Neuronal stem cell (in vitro differentiated cells): ENCODE measurements around the gene ATR.
A peak's percentile ranks its signal among the peaks of the same experiment; 100 is the strongest.

ENCODE experiments used
- DNase-seq: peaks from one replicate; pipeline ENCODE4 v3.0.0-alpha.2; 2013; ENCODE audit warnings: low spot score
- H2AFZ ChIP-seq: one replicate; pipeline ENCODE4 v1.6.1; 2013; ENCODE audit warnings: mild to moderate bottlenecking, low read length, inconsistent platforms
- H2AK5ac ChIP-seq: 2 replicates; pipeline ENCODE4 v1.6.1; 2013; ENCODE audit warnings: low read depth, mild to moderate bottlenecking, inconsistent platforms, low read length, moderate library complexity, mixed read lengths
- H2BK120ac ChIP-seq: 2 replicates; pipeline ENCODE4 v1.6.1; 2013; ENCODE audit warnings: low read depth, mild to moderate bottlenecking, inconsistent platforms, low read length, moderate library complexity, mixed read lengths
- H2BK12ac ChIP-seq: one replicate; pipeline ENCODE4 v1.6.1; 2013; ENCODE audit warnings: low read length, inconsistent platforms
- H2BK15ac ChIP-seq: 2 replicates; pipeline ENCODE4 v1.6.1; 2013; ENCODE audit warnings: mild to moderate bottlenecking, low read length, inconsistent platforms, mixed read lengths
- H2BK5ac ChIP-seq: one replicate; pipeline ENCODE4 v1.6.1; 2013; ENCODE audit warnings: inconsistent platforms, mild to moderate bottlenecking, low read length, moderate library complexity
- H3K14ac ChIP-seq: one replicate; pipeline ENCODE4 v1.6.1; 2013; ENCODE audit warnings: low read length, inconsistent platforms
- H3K18ac ChIP-seq: 2 replicates; pipeline ENCODE4 v1.6.1; 2013; ENCODE audit warnings: low read length, inconsistent platforms
- H3K23ac ChIP-seq: 2 replicates; pipeline ENCODE4 v1.6.1; 2013; ENCODE audit warnings: low read depth, mild to moderate bottlenecking, mixed read lengths, low read length, inconsistent platforms; ENCODE audit not compliant: poor library complexity
- H3K27ac ChIP-seq: replicated peaks from 3 replicates; pipeline ENCODE4 v1.5.1; 2013; ENCODE audit warnings: low read length, inconsistent platforms
- H3K27me3 ChIP-seq, 3 experiments: 2 replicates each; pipeline ENCODE4 v1.6.1; 2013; ENCODE audit warnings: low read length in 3 of 3, mild to moderate bottlenecking in 2 of 3, inconsistent platforms in 1 of 3, low read depth in 1 of 3, mixed read lengths in 1 of 3, moderate library complexity in 1 of 3; ENCODE audit not compliant: control insufficient read depth in 3 of 3, insufficient read depth in 3 of 3
- H3K36me3 ChIP-seq, 2 donors: replicated peaks in 1 of 2; 2 replicates each; pipeline ENCODE4 v1.6.1; 2013; ENCODE audit warnings: low read length in 2 of 2; ENCODE audit not compliant: control insufficient read depth in 2 of 2, insufficient read depth in 2 of 2
- H3K4ac ChIP-seq: 2 replicates; pipeline ENCODE4 v1.6.1; 2013; ENCODE audit warnings: inconsistent platforms, mild to moderate bottlenecking, low read length, moderate library complexity
- H3K4me1 ChIP-seq, 2 donors: 1 replicate in 1 of 2; 2 replicates in 1 of 2; pipeline ENCODE4 v1.6.1; 2013; ENCODE audit warnings: low read length in 2 of 2, low read depth in 1 of 2; ENCODE audit not compliant: control insufficient read depth in 2 of 2, insufficient read depth in 1 of 2
- H3K4me2 ChIP-seq: one replicate; pipeline ENCODE4 v1.6.1; 2013; ENCODE audit warnings: mild to moderate bottlenecking, low read length, inconsistent platforms; ENCODE audit not compliant: insufficient read depth, poor library complexity, severe bottlenecking
- H3K4me3 ChIP-seq, 2 donors: 2 replicates each; pipeline ENCODE4 v1.5.1; 2013; ENCODE audit warnings: low read length in 2 of 2, mild to moderate bottlenecking in 2 of 2, inconsistent platforms in 1 of 2, moderate library complexity in 1 of 2
- H3K79me1 ChIP-seq: one replicate; pipeline ENCODE4 v1.6.1; 2013; ENCODE audit warnings: low read depth, mild to moderate bottlenecking, inconsistent platforms, low read length, moderate library complexity
- H3K9ac ChIP-seq: one replicate; pipeline ENCODE4 v1.6.1; 2013; ENCODE audit warnings: mild to moderate bottlenecking, low read depth, low read length, inconsistent platforms; ENCODE audit not compliant: poor library complexity
- H3K9me3 ChIP-seq, 2 donors: replicated peaks in 1 of 2; 2 replicates each; pipeline versions ENCODE3 to v1.6.1; 2013; ENCODE audit warnings: low read length in 2 of 2, mild to moderate bottlenecking in 2 of 2, inconsistent platforms in 1 of 2, low read depth in 1 of 2, mixed read lengths in 1 of 2, moderate library complexity in 1 of 2; ENCODE audit not compliant: control insufficient read depth in 2 of 2, insufficient read depth in 1 of 2
- H4K8ac ChIP-seq: one replicate; pipeline ENCODE4 v1.6.1; 2013; ENCODE audit warnings: low read depth, mild to moderate bottlenecking, inconsistent platforms, low read length, moderate library complexity
- H4K91ac ChIP-seq: one replicate; pipeline ENCODE4 v1.6.1; 2013; ENCODE audit warnings: low read length, low read depth, mild to moderate bottlenecking, inconsistent platforms; ENCODE audit not compliant: poor library complexity
- WGBS, 2 donors: extraction: QIAGEN DNeasy Blood & Tissue Kit; methylation state at CpG; one replicate each; pipeline ENCODE4 v1.1.7; 2013; ENCODE audit warnings: missing lambda C conversion rate in 2 of 2, mixed read lengths in 1 of 2; ENCODE audit not compliant: insufficient read length in 2 of 2, insufficient replicate concordance in 1 of 2; ENCODE audit errors: extremely low coverage in 2 of 2; 5-methylcytosine and 5-hydroxymethylcytosine counted together

The ATR gene

GRCh38 chr3:142450189-142450588 is 128.3 kb downstream of the ATR start:
- Histone ChIP-seq H2AK5ac (no peak overlapping the region), H3K9ac (no peak overlapping the region), H3K27ac (no peak overlapping the region), H4K91ac (no peak overlapping the region), H3K4me2 (no peak overlapping the region), H2BK5ac (no peak overlapping the region), H2BK15ac (no peak overlapping the region), H2BK12ac (no peak overlapping the region), H3K27me3 (no peaks in the 10 kb centered on the region), H3K18ac (no peak overlapping the region), H2BK120ac (no peak overlapping the region), H3K4me1 (peaks cover 0 to 7% of the 10 kb centered on the region in 2 donors), H3K36me3 (peaks cover 0 to 54% of the 10 kb centered on the region in 2 donors), H2AFZ (no peak overlapping the region), H3K23ac (no peak overlapping the region), H3K4me3 (no peak overlapping the region), H3K9me3 (no peaks in the 10 kb centered on the region), H4K8ac (no peak overlapping the region), H3K4ac (no peak overlapping the region), H3K79me1 (no peaks in the 10 kb centered on the region), H3K14ac (no peak overlapping the region)
- no CpG with 5 or more reads among the region's 3 CpGs for WGBS, 2 donors
- no peak for DNase-seq

DNA sequence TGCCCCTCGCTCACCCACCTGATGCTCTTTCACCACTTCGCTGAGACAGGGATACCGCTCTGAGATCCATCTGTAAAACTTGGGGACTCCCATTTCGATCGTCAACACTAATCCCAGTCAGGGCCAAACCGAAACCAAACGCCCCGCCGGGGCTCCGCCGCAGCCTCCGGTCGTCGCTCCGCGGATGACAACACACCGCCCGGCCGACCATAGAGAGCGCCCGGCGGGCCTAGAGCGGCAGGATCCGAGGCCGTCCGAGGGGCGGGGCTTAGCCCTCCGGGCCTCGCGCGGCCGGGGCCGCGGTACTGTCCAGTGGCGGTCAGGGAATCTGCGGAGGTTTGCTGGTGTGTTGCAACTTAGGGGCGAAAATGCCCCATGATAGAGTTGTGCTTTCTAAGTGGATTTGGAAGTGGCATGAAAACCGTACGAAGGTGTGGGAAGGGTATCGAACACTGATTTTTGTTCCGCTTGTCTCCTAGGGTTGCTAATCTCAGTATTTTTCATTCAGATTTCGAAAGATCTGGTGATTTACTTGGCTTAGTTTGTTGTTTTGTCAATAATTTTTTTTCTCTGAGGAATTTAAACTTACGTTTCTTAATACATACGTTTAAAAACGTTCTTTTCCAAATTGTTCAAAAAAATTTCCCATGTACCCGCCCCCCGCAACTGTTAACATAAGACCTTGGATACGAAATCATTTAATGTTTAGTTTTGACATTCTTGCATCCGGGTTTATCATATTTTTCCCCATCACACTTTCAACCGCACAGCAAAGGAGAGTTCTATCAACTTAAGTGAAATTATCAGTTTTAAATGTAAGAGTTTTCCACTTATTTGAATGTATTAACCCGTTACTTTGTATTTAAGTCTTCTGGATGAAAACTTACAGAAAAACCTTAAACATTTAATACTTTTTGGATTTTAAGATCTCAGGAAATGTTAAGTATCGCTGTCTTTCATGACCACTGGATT is 130.4 kb downstream of the ATR start, which contains the start of gene XRN1:
TSS of gene XRN1 (minus strand) at position 186 of the 972 bp plus-strand sequence. CDS start at position 93, 93 bp downstream.
- Histone ChIP-seq H4K8ac (no peak within 1 kb of the TSS), H3K4ac (no peak within 1 kb of the TSS), H3K4me1 (peaks cover 0 to 7% of the 10 kb centered on the region in 2 donors), H3K79me1 (no peaks in the 10 kb centered on the region), H2BK12ac (no peak within 1 kb of the TSS), H2AK5ac (no peak within 1 kb of the TSS), H3K23ac (peak within 1 kb of the TSS; percentile 47), H3K36me3 (peaks cover 0 to 42% of the 10 kb centered on the region in 2 donors), H3K18ac (peak within 1 kb of the TSS; percentile 74), H3K4me2 (peak within 1 kb of the TSS; percentile 67), H2AFZ (peak within 1 kb of the TSS; percentile 86), H3K27me3 (no peaks in the 10 kb centered on the region), H3K9ac (peak within 1 kb of the TSS; percentile 90), H4K91ac (no peak within 1 kb of the TSS), H3K4me3 (peak within 1 kb of the TSS; percentile 90 to 100), H2BK5ac (no peak within 1 kb of the TSS), H2BK120ac (no peak within 1 kb of the TSS), H3K27ac (peak within 1 kb of the TSS; percentile 72), H2BK15ac (no peak within 1 kb of the TSS), H3K14ac (no peak within 1 kb of the TSS), H3K9me3 (peaks cover 0 to 7% of the 10 kb centered on the region in 2 donors)
- DNase-seq, result peak; percentile 92
- no CpG with 5 or more reads among the region's 52 CpGs for WGBS, 2 donors

DNA sequence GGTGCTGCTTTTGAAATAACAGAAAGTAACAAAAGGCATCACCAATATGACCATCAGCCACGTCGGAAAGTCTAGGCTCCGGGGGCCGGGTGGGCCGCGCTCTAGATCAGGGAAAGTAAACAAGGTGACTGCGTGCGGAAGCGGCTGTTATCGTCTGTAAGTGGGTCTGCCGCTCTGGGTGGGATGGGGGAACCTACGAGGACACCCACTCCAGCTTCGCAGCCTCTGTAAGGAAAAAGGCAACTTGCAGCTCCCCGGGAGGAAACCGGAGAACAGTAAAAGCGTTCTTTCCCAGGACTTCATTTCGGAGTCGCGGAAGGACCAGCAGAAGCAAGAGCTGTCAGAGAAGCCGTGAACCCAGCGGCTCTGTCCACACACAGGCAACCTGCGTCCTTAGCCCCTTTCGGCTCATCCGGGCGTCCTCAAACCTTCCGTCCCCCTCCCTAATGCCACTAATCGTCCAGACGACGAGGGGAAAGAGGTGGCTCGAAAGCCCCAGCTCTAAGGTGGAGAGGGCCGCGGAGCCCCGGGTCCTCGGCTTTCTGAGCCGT is 131.2 kb downstream of the ATR start:
- H3K4me1 ChIP-seq, result peaks cover 0 to 7% of the 10 kb centered on the region in 2 donors
- H3K14ac ChIP-seq, result no peak overlapping the region
- WGBS, 2 donors, result no CpG with 5 or more reads among the region's 35 CpGs
- H3K9me3 ChIP-seq, result peaks cover 0 to 9% of the 10 kb centered on the region in 2 donors
- peak overlapping the region; percentile 11 for H3K27ac ChIP-seq
- no peak overlapping the region for H4K8ac ChIP-seq
- H3K79me1 ChIP-seq, result no peaks in the 10 kb centered on the region
- H2BK5ac ChIP-seq, result no peak overlapping the region
- no peak overlapping the region for H2BK15ac ChIP-seq
- H3K4me2 ChIP-seq, result peak overlapping the region; percentile 67
- no peak overlapping the region for H2BK120ac ChIP-seq
- H3K4ac ChIP-seq, result no peak overlapping the region
- H2BK12ac ChIP-seq, result no peak overlapping the region
- DNase-seq, result no peak
- H3K23ac ChIP-seq, result peak overlapping the region; percentile 47
- peak overlapping the region; percentile 90 to 100 for H3K4me3 ChIP-seq
- H2AK5ac ChIP-seq, result no peak overlapping the region
- peak overlapping the region; percentile 15 for H3K18ac ChIP-seq
- H3K27me3 ChIP-seq, result no peaks in the 10 kb centered on the region
- peak overlapping the region; percentile 90 for H3K9ac ChIP-seq
- no peak overlapping the region for H4K91ac ChIP-seq
- H2AFZ ChIP-seq, result peak overlapping the region; percentile 86
- peaks cover 0 to 34% of the 10 kb centered on the region in 2 donors for H3K36me3 ChIP-seq

DNA sequence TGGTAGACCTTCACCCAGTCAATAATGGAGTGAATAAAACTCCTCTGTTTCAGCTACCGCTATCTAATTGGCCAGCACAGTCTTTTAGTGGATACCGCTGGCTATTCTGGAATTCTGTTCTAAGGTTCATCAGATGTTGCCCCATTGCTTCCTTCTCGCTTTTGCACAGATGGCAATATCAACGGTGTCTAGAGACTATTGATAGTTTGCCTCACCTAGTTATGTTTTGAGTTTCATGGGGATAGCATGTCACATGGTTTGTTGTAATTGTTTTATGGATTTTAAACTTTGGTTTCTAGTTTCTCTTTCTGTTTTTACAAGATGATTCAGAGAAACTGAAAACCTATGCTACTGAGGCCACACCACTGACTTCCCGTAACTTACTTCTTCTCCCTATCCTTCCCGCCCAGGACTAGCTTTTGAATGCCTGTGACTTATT is 132.7 kb downstream of the ATR start:
- H4K91ac ChIP-seq, result no peak overlapping the region
- no peak overlapping the region for H3K23ac ChIP-seq
- H3K36me3 ChIP-seq, result peaks cover 0 to 20% of the 10 kb centered on the region in 2 donors
- H3K14ac ChIP-seq, result no peak overlapping the region
- H2AFZ ChIP-seq, result no peak overlapping the region
- H2BK12ac ChIP-seq, result no peak overlapping the region
- WGBS, 2 donors, result no CpG with 5 or more reads among the region's 6 CpGs
- H2AK5ac ChIP-seq, result no peak overlapping the region
- H3K4me2 ChIP-seq, result no peak overlapping the region
- H3K4ac ChIP-seq, result no peak overlapping the region
- no peaks in the 10 kb centered on the region for H3K27me3 ChIP-seq
- peak overlapping the region in 1 of 2 donors; percentile 12 for H3K4me3 ChIP-seq
- H2BK15ac ChIP-seq, result no peak overlapping the region
- H2BK5ac ChIP-seq, result no peak overlapping the region
- H2BK120ac ChIP-seq, result no peak overlapping the region
- no peak for DNase-seq
- no peak overlapping the region for H4K8ac ChIP-seq
- no peaks in the 10 kb centered on the region for H3K79me1 ChIP-seq
- no peak overlapping the region for H3K9ac ChIP-seq
- no peak overlapping the region for H3K18ac ChIP-seq
- H3K4me1 ChIP-seq, result peaks cover 0 to 7% of the 10 kb centered on the region in 2 donors
- no peak overlapping the region for H3K27ac ChIP-seq
- peaks cover 0 to 9% of the 10 kb centered on the region in 2 donors for H3K9me3 ChIP-seq
